Duodenal mucosa (tissue), 2 donors: ENCODE measurements around the gene TOLLIP.
A peak's percentile ranks its signal among the peaks of the same experiment; 100 is the strongest.
"Not testable (repeated sequence)": the region's sequence is repeated elsewhere in the genome, so short reads cannot be mapped to it uniquely, and the experiment has no call there.

Source experiments
- H3K27ac ChIP-seq: one replicate; pipeline ENCODE4 v1.7.0; 2013; ENCODE audit warnings: low read depth, low read length
- H3K27me3 ChIP-seq, 2 donors: one replicate each; pipeline ENCODE4 v1.7.0; 2013; ENCODE audit warnings: low read length in 2 of 2, control low read depth in 1 of 2; ENCODE audit not compliant: insufficient read depth in 2 of 2, control insufficient read depth in 1 of 2
- H3K36me3 ChIP-seq, 2 donors: one replicate each; pipeline ENCODE4 v1.7.0; 2013; ENCODE audit warnings: low read length in 2 of 2, control low read depth in 1 of 2; ENCODE audit not compliant: insufficient read depth in 2 of 2, control insufficient read depth in 1 of 2
- H3K4me1 ChIP-seq, 2 donors: one replicate each; pipeline ENCODE4 v1.7.0; 2013; ENCODE audit warnings: low read length in 2 of 2, control low read depth in 1 of 2; ENCODE audit not compliant: insufficient read depth in 2 of 2, control insufficient read depth in 1 of 2
- H3K4me3 ChIP-seq, 2 donors: one replicate each; pipeline ENCODE4 v1.7.0; 2013; ENCODE audit warnings: low read length in 2 of 2, low read depth in 1 of 2
- H3K9ac ChIP-seq, 2 donors: one replicate each; pipeline ENCODE4 v1.7.0; 2013; ENCODE audit warnings: low read length in 2 of 2, low read depth in 1 of 2
- H3K9me3 ChIP-seq, 2 donors: one replicate each; pipeline ENCODE4 v1.7.0; 2013; ENCODE audit warnings: low read length in 2 of 2, control low read depth in 1 of 2; ENCODE audit not compliant: control insufficient read depth in 1 of 2

Gene TOLLIP

DNA sequence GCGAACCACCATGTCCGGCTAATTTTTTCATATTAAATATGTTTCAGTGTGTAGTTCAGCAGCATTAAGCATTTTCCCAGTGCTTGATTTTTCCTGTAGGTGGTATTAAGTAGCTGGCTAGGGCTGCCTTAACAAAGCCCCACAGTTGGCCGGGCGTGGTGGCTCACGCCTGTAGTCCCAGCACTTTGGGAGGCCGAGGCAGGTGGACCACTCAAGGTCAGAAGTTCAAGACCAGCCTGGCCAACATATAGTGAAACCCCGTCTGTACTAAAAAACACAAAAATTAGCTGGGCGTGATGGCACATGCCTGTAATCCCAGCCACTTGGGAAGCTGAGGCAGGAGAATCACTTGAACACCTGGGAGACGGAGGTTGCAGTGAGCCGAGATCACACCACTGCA is 33.5 kb upstream of the TOLLIP start:
- Histone ChIP-seq H3K4me3 (no peak overlapping the region), H3K36me3 (no peaks in the 10 kb centered on the region), H3K9ac (no peak overlapping the region), H3K27me3 (no peaks in the 10 kb centered on the region), H3K27ac (no peak overlapping the region), H3K9me3 (no peaks in the 10 kb centered on the region), H3K4me1 (no peaks in the 10 kb centered on the region)

DNA sequence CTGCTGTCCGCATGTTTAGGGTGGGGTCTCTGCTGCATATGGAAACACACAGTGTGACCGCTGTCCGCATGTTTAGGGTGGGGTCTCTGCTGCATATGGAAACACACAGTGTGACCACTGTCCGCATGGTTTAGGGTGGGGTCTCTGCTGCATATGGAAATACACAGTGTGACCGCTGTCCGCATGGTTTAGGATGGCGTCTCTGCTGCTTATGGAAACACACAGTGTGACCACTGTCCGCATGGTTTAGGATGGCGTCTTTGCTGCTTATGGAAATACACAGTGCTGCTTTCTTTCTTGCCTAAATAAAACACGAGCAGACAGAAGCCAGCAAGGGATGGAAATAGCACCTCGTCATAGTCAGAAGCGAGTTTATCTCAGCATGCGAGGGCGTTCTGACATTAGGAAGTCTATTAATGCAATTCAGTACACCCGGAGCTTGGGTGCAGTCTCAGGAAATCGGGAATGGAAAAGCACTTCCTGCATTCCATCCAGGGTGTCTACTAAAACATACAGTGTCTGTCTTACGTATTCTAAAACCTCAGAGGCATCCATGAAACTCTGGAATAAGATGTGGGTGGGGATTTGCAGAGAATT is 32.6 kb upstream of the TOLLIP start:
- H3K27ac ChIP-seq: no peak overlapping the region

DNA sequence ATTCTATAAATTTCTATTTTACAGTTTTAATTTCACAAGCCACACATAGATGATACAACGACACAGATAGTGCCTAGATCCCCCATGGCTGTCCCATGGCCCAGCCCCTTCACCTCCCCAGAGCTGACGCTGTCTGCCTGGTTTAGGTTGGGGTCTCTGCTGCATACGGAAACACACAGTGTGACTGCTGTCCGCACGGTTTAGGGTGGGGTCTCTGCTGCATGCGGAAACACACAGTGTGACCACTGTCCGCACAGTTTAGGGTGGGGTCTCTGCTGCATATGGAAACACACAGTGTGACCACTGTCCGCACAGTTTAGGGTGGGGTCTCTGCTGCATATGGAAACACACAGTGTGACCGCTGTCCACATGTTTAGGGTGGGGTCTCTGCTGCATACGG is 31.8 kb upstream of the TOLLIP start:
- H3K27ac ChIP-seq: not testable (repeated sequence)

More for the DNA sequence above, 32.6 kb upstream of the TOLLIP start:
- Histone ChIP-seq H3K27me3 (no peaks in the 10 kb centered on the region), H3K36me3 (no peaks in the 10 kb centered on the region), H3K9ac (no peak overlapping the region), H3K4me1 (no peaks in the 10 kb centered on the region), H3K4me3 (no peak overlapping the region), H3K9me3 (no peaks in the 10 kb centered on the region)

DNA sequence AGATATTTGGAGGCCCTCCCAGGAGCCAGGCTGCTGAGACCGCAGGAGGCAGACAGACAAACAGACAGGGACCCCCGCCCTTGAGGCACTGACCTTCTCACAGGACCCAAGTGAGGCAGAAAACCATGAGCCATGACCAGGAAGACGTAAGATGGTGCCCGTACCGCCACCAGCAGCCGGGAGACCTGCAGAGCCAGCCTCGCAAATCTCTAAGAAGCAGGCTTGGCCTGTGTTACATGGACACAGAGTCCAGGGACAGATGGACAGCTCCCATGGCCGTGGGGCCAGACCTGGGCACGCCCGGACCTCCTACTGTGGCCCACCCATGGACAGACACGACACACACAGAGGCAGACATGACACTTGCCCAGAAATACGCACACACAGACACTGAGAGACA is 30.7 kb upstream of the TOLLIP start:
- no peak overlapping the region for H3K9ac ChIP-seq
- H3K4me3 ChIP-seq: no peak overlapping the region
- no peaks in the 10 kb centered on the region for H3K36me3 ChIP-seq
- H3K4me1 ChIP-seq: peaks cover 10% of the 10 kb centered on the region in 2 donors
- H3K27ac ChIP-seq: no peak overlapping the region
- H3K27me3 ChIP-seq: peaks cover 0 to 5% of the 10 kb centered on the region in 2 donors
- no peaks in the 10 kb centered on the region for H3K9me3 ChIP-seq

More for the DNA sequence above, 31.8 kb upstream of the TOLLIP start:
- H3K36me3 ChIP-seq, H3K27me3 ChIP-seq, H3K4me3 ChIP-seq, H3K4me1 ChIP-seq, H3K9ac ChIP-seq, H3K9me3 ChIP-seq: not testable (repeated sequence)

DNA sequence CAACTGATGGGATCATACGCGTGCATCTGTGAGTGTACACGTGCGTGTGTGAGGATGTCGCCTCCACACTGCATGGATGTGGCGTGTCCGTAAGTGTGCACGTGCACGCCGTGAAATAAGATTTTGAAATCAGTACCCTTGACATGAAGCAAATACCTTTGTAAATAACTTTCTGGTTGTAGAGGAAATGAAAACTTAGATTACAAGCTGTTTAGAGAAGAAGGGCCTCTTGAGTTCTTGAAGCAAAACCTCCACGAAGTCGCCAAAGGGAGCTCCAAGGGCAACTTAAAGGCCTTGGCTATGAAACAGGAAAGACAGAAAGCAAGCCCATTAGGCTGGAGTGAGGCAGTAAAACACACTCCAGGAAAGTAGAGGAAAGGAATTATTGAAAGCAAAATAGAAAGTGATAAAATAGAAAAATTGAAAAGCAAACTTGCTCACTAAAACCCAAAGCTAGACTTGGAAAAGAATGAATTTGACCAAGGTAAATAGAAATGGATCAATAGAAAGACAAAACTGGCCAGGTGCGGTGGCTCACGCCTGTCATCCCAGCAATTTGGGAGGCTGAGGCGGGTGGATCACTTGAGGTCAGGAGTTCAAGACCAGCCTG is 29.7 kb upstream of the TOLLIP start:
- H3K36me3 ChIP-seq: no peaks in the 10 kb centered on the region
- peaks cover 11% of the 10 kb centered on the region in 2 donors for H3K4me1 ChIP-seq
- no peak overlapping the region for H3K27ac ChIP-seq
- H3K9me3 ChIP-seq: no peaks in the 10 kb centered on the region
- peaks cover 0 to 5% of the 10 kb centered on the region in 2 donors for H3K27me3 ChIP-seq
- no peak overlapping the region for H3K4me3 ChIP-seq
- H3K9ac ChIP-seq: no peak overlapping the region

DNA sequence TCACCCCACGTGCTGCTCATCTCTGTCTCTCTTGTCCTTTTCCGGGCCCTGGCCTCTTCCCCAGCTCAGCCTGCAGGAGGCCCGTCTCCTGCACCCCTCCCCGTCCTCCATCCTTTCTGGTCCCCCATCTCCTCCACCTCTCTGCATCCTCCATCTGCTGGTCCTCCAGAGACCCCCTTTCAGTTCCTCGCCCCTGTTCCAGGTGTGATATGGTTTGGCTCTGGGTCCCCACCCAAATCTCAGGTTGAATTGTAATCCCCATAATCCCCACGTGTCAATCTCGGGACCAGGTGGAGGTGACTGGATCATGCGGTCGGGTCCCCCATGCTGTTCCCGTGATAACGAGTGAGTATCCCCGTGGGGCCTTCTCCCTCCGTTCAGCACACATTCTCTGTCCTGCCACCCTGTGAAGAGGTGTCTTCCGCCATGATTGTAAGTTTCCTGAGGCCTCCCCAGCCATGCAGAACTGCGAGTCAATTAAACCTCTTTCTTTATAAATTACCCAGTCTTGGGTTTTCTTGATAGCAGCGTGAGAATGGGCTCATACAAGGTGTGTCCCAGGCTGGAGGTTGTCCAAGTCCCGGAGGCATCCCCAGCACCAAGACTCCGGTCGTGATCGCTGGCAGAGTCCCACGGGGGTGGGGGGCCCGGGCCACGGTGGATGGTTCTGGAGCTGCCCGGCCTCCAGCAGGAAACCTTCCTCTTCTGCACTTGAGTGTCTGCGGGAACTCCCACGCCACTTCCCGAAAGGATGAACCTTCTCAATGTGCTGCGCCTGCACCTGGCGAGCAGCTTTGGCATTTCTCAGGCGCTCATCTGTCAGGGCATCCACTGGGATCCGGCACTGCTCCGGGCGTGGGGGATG is 29.0 kb upstream of the TOLLIP start:
- no peaks in the 10 kb centered on the region for H3K9me3 ChIP-seq
- H3K9ac ChIP-seq: no peak overlapping the region
- no peak overlapping the region for H3K27ac ChIP-seq
- H3K27me3 ChIP-seq: peaks cover 0 to 5% of the 10 kb centered on the region in 2 donors
- peaks cover 12 to 13% of the 10 kb centered on the region in 2 donors for H3K4me1 ChIP-seq
- no peaks in the 10 kb centered on the region for H3K36me3 ChIP-seq
- H3K4me3 ChIP-seq: no peak overlapping the region

DNA sequence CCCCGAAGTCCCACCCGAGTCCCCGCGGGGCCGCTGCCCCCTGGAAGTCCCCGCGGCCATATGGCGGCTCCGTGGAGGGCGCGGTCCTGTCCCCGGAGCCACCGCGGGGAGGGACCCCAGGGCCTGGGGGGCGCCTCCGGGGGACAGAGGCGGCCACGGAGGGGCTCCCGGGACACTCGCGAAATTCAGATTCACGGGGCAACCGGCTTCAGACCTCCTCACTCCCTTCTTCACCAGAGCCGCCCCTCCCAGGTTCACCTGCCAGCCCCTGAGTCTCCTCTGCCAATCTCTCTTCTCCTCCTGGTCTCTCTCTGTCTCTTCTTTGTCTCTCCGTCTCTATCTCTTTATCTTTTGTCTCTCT is 28.2 kb upstream of the TOLLIP start:
- Histone ChIP-seq H3K36me3 (no peaks in the 10 kb centered on the region), H3K4me3 (no peak overlapping the region), H3K27me3 (peaks cover 0 to 5% of the 10 kb centered on the region in 2 donors), H3K9ac (no peak overlapping the region), H3K9me3 (no peaks in the 10 kb centered on the region), H3K4me1 (peaks cover 16 to 17% of the 10 kb centered on the region in 2 donors), H3K27ac (no peak overlapping the region)

DNA sequence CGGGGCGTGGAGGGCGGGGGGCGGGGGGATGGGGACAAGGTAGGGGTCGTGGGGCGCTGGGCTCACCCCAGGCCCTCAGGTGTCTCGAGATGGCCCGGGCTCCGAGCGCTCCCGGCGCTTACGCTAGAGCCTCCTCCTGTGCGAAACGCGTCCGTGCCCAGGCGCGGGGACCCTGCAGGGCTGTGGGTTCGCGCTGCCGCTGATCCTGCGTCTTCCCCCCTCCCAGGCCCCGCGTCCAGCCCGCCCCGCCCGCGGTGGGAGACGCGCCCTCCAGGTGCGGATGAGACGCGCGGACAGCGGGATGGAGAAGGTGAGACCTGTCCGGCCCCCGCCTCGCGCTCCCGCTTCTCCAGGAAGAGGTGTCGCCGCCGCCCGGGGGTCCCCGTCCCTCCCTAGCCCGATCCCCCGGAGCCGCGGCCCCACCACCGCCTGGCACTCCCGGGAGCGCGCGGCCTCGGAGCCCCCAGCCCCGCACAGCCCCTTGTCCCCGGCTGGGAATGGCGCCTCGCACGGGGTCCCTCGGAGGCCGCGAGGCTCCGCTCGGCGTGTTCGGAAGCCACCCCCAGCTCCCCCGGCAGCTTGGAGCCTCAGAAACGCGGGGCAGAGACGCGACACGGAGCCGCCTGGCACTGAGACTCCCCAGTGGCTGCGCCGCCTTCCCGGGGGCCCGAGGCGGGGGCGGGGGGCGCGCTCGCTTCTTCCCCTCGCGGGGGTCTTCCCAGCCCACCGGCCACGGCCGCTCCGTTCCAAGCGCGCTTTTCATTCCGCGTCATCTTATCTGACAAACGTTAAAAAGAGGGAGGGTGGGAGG is 27.6 kb upstream of the TOLLIP start:
- H3K27ac ChIP-seq: no peak overlapping the region
- H3K4me3 ChIP-seq: no peak overlapping the region
- H3K9me3 ChIP-seq: no peaks in the 10 kb centered on the region

DNA sequence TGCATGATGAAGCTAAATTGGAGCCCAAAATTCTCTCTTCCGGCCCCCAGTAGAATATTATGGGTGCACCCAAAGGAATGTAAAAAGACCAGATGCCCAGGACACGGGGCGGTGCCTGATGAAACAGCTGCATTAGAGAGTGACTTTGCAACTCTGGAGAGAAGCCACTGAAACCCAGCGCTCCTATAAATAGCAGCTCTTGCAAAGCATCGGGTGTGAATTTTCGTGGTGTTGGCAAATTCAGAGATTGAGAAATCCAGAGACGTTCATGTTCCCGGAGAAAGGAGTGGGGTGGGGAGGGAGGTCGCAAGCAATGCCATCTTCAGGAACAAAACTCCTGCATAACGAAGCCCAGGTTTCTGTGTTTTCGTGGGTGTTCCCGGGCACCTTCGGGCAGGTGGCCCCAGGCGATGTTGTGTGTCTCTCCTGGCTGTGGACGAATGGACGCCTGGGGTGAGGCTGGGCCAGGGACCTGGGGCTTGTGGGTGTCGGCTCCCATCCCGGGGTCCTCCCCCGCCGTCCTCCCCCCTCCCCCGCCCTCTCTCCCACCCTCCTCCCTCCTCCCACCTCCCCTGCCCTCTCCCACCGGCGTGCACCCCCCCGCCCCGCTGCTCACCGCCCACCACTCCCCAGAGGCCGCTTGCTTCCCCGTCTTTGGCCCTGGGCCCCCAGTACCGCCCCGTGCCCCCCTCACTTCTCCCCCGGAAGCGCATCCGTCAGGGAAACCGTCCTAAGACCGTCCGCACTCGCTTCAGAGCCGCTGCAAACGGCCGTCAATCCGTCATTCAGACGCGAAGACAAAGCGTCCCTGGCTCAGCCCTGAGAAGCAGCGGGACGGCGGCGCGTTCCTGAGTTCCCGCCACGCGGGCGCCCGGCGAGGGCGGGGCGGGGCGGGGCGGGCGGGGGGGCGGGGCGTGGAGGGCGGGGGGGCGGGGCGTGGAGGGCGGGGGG is 26.7 kb upstream of the TOLLIP start:
- Histone ChIP-seq H3K4me1 (peaks cover 16 to 17% of the 10 kb centered on the region in 2 donors), H3K36me3 (no peaks in the 10 kb centered on the region), H3K27ac (no peak overlapping the region), H3K9me3 (no peaks in the 10 kb centered on the region), H3K4me3 (peak overlapping the region; percentile 52 to 62), H3K9ac (no peak overlapping the region), H3K27me3 (peaks cover 0 to 5% of the 10 kb centered on the region in 2 donors)

More for the DNA sequence above, 27.6 kb upstream of the TOLLIP start:
- H3K9ac ChIP-seq: no peak overlapping the region
- peaks cover 0 to 5% of the 10 kb centered on the region in 2 donors for H3K27me3 ChIP-seq
- H3K36me3 ChIP-seq: no peaks in the 10 kb centered on the region
- peaks cover 16 to 17% of the 10 kb centered on the region in 2 donors for H3K4me1 ChIP-seq
